HL-60 (cell line): ENCODE results near the gene COX4I1.

Experiments used
- CTCF ChIP-seq: IDR thresholded peaks from one replicate; pipeline ENCODE4 v1.5.1; 2011; ENCODE audit warnings: low read length, control low read depth, inconsistent platforms; ENCODE audit not compliant: insufficient read depth
- GABPA ChIP-seq: IDR thresholded peaks from 2 replicates; pipeline ENCODE4 v1.6.1; 2012; ENCODE audit warnings: low read depth

- TF ChIP-seq GABPA (no peak), CTCF (no peak)
Measured at GRCh38 chr16:85825326-85825725, 25.8 kb downstream of the COX4I1 start.
